ENCODE data around the gene TIMELESS. TPM values are rescaled to one million over a fixed set of nuclear protein-coding genes. Genes with fewer than 3 reads are reported as not detected.
A peak's percentile ranks its signal among the peaks of the same experiment; 100 is the strongest.

TIMELESS gene
- total and polyA plus RNA-seq, 2 experiments from 2014 or later: 4.5 to 6.8 TPM

DNA sequence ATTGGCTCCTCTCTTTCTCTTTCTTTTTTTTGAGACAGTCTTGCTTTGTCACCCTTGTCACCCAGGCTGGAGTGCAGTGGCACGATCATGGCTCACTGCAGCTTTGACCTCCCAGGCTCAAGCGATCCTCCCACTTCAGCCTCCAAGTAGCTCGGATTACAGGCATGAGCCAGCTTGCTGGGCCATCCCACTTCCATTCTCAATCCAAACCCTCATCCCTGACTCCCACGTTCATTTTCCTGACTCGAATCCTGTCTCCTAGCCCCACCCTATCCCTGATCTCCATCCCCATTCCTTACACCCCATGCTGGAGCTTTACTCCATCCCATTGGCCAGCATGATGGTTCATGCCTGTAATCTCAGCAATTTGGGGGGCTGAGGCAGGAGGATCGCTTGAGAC is 26.9 kb upstream of the TIMELESS start:
- whole genome bisulfite sequencing, 2 experiments (ENCODE audit: low coverage in 1 of 2, low lambda C conversion rate in 2 of 2, missing lambda C conversion rate in 2 of 2): 56 to 62% methylated on average over 6 of the region's 6 CpGs
- no peak overlapping the region for H3K9ac ChIP-seq
- no peaks in the 10 kb centered on the region for H3K27me3 ChIP-seq (replicated peaks; ENCODE audit: insufficient read depth)
- in situ Hi-C loops (cut with MboI): no loop called here
- H3K9me2 ChIP-seq (ENCODE audit: insufficient read depth): no peaks in the 10 kb centered on the region
- H4K20me1 ChIP-seq (ENCODE audit: insufficient read depth): no peaks in the 10 kb centered on the region
- H3K4me1 ChIP-seq (ENCODE audit: insufficient read depth): no peaks in the 10 kb centered on the region
- TF ChIP-seq EZH2phosphoT487 (IDR thresholded peaks at IDR 0.05; ENCODE audit: insufficient read depth, low read depth) (no peak), EZH2 (IDR thresholded peaks at IDR 0.05; ENCODE audit: insufficient read depth, poor library complexity, severe bottlenecking) (no peak)
- DNase-seq: no peak
- no peaks in the 10 kb centered on the region for H3K9me3 ChIP-seq (ENCODE audit: low read depth)
- no peaks in the 10 kb centered on the region for H3F3A ChIP-seq (ENCODE audit: insufficient read depth)
- no peak overlapping the region for H2AFZ ChIP-seq
- H3K27ac ChIP-seq: no peak overlapping the region
- H3K4me2 ChIP-seq (ENCODE audit: unreplicated experiment): no peak overlapping the region
- no peaks in the 10 kb centered on the region for H3K36me3 ChIP-seq (ENCODE audit: low read depth)
- H3K79me2 ChIP-seq (ENCODE audit: insufficient read depth): peaks cover 3% of the 10 kb centered on the region; the same call in 1 of the 2 replicates
- H3K4me3 ChIP-seq: no peak overlapping the region

DNA sequence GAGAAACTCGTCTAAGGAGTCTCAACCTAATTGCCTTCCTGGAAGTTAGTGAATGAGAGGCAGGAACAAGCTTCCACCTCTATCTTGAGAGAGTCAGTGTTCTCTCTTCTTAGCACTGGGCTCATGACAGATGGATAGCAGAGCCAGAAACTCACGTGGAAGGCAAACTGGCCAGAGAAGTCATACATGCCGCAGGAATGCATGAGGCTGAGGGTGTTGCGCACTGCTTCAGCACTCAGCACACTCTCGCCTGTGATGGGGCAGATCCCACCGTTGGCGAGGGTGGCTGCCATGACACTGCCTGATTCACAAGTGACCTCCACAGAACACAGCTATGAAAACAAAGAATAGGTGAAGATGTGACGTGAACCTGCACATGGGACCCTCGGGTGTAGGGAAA is 25.2 kb upstream of the TIMELESS start:
- in situ Hi-C loops (cut with MboI): no loop called here

DNA sequence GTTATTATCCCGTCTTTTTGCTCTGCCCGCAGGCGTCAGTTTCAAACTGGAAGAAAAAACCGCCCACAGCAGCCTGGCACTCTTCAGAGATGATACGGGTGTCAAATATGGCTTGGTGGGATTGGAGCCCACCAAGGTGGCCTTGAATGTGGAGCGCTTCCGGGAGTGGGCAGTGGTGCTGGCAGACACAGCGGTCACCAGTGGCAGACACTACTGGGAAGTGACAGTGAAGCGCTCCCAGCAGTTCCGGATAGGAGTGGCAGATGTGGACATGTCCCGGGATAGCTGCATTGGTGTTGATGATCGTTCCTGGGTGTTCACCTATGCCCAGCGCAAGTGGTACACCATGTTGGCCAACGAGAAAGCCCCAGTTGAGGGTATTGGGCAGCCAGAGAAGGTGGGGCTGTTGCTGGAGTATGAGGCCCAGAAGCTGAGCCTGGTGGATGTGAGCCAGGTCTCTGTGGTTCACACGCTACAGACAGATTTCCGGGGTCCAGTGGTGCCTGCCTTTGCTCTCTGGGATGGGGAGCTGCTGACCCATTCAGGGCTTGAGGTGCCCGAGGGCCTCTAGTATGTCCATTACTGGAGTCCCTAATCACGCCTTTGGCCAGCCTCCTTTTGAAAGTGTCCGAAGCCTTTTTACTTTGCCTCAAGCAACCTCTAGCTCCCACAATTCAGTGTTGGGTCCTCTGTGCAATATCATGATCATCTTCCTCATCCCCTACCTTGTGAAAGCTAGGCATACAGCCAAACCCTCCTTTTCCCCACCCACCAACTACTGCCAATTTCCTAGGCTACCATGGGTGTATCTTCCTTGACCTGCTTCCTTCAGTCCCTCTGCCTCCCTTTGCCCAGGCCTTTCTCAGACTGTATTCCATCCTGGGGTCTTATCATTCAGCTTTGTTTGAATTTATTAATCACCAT is 20.0 kb upstream of the TIMELESS start:
- peak overlapping the region; percentile 98 for H3K27ac ChIP-seq
- DNase-seq: peak; percentile 35
- H3K36me3 ChIP-seq (ENCODE audit: low read depth): no peaks in the 10 kb centered on the region
- no peaks in the 10 kb centered on the region for H3K9me3 ChIP-seq (ENCODE audit: low read depth)
- no peaks in the 10 kb centered on the region for H3F3A ChIP-seq (ENCODE audit: insufficient read depth)
- in situ Hi-C loops (cut with MboI): no loop called here
- TF ChIP-seq EZH2phosphoT487 (IDR thresholded peaks at IDR 0.05; ENCODE audit: insufficient read depth, low read depth): no peak
- no peaks in the 10 kb centered on the region for H3K27me3 ChIP-seq (replicated peaks; ENCODE audit: insufficient read depth)
- H4K20me1 ChIP-seq (ENCODE audit: insufficient read depth): no peaks in the 10 kb centered on the region
- peak overlapping the region; percentile 89 for H3K4me2 ChIP-seq (ENCODE audit: unreplicated experiment)
- H3K9me2 ChIP-seq (ENCODE audit: insufficient read depth): no peaks in the 10 kb centered on the region
- H3K4me3 ChIP-seq: peak overlapping the region; percentile 98
- peak overlapping the region; percentile 98 for H3K9ac ChIP-seq
- H3K79me2 ChIP-seq (ENCODE audit: insufficient read depth): peaks cover 31% of the 10 kb centered on the region
- H2AFZ ChIP-seq: peak overlapping the region; percentile 99
- WGBS, 2 experiments (ENCODE audit: low coverage in 1 of 2, low lambda C conversion rate in 2 of 2, missing lambda C conversion rate in 2 of 2): 32 to 34% methylated on average over 19 of the region's 19 CpGs
- no peaks in the 10 kb centered on the region for H3K4me1 ChIP-seq (ENCODE audit: insufficient read depth)

More for the DNA sequence above, 25.2 kb upstream of the TIMELESS start:
- Histone ChIP-seq H3K9ac (no peak overlapping the region), H3K9me3 (ENCODE audit: low read depth) (no peaks in the 10 kb centered on the region), H3K27me3 (replicated peaks; ENCODE audit: insufficient read depth) (no peaks in the 10 kb centered on the region), H3K79me2 (ENCODE audit: insufficient read depth) (peaks cover 21% of the 10 kb centered on the region), H2AFZ (no peak overlapping the region), H3K4me1 (ENCODE audit: insufficient read depth) (no peaks in the 10 kb centered on the region), H3K36me3 (ENCODE audit: low read depth) (no peaks in the 10 kb centered on the region), H4K20me1 (ENCODE audit: insufficient read depth) (no peaks in the 10 kb centered on the region), H3K9me2 (ENCODE audit: insufficient read depth) (no peaks in the 10 kb centered on the region), H3K4me3 (no peak overlapping the region), H3K4me2 (ENCODE audit: unreplicated experiment) (no peak overlapping the region), H3F3A (ENCODE audit: insufficient read depth) (no peaks in the 10 kb centered on the region), H3K27ac (no peak overlapping the region)
- TF ChIP-seq EZH2 (IDR thresholded peaks at IDR 0.05; ENCODE audit: insufficient read depth, poor library complexity, severe bottlenecking) (no peak), EZH2phosphoT487 (IDR thresholded peaks at IDR 0.05; ENCODE audit: insufficient read depth, low read depth) (no peak)
- WGBS, 2 experiments (ENCODE audit: low coverage in 1 of 2, low lambda C conversion rate in 2 of 2, missing lambda C conversion rate in 2 of 2): 79 to 82% methylated on average over 9 of the region's 9 CpGs
- DNase-seq: no peak

DNA sequence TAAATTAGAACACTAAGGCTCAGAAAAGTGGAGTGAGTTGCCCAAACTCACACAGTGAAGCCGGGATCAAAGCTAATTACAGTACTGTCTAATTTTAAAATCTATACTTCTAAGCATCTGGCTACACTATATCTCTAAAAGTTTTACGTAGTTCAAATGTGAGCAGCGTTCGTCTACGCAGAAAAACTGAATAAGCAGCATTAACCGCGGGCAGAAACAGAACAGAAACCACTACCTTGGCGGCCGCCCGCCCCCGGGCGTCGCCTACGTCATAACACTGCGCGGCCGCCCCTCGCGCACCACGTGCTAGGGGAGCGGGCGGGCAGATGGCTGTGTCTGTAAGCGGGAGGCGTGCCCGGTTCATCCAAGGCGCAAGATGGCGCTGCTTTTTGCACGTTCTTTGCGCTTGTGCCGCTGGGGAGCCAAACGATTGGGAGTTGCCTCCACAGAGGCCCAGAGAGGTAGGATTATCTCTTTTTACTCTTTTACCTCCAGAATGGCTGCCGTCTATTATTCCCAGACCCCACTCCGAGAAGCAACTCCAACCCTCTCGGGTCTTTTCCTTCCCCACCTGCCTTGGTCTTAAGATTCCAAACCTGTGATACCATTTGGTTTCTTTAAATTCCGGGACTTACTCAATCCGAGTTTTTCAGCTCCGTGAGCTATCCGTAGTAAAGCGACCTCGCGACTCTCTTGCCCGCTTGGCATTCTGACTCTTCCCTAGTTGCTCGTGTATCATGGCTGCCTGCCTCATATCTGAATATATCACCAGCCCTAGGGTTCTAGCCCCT is 19.2 kb upstream of the TIMELESS start, which contains the start of gene SPRYD4:
TSS of gene SPRYD4 (plus strand) at position 363 of the 791 bp plus-strand sequence. CDS start at position 377, 14 bp downstream.
- peaks cover 31% of the 10 kb centered on the region for H3K79me2 ChIP-seq (ENCODE audit: insufficient read depth)
- WGBS, 2 experiments (ENCODE audit: low coverage in 1 of 2, low lambda C conversion rate in 2 of 2, missing lambda C conversion rate in 2 of 2): 0 to 2% methylated on average over 43 of the region's 43 CpGs

More for the DNA sequence above, 19.2 kb upstream of the TIMELESS start, which contains the start of gene SPRYD4:
- H3F3A ChIP-seq (ENCODE audit: insufficient read depth): no peaks in the 10 kb centered on the region
- H3K4me3 ChIP-seq: peak within 1 kb of the TSS; percentile 98
- H3K27ac ChIP-seq: peak within 1 kb of the TSS; percentile 98
- peak; percentile 98 for DNase-seq
- TF ChIP-seq EZH2phosphoT487 (IDR thresholded peaks at IDR 0.05; ENCODE audit: insufficient read depth, low read depth) (no peak), EZH2 (IDR thresholded peaks at IDR 0.05; ENCODE audit: insufficient read depth, poor library complexity, severe bottlenecking) (no peak)
- in situ Hi-C loops (cut with MboI): no loop called here
- no peaks in the 10 kb centered on the region for H3K27me3 ChIP-seq (replicated peaks; ENCODE audit: insufficient read depth)
- H4K20me1 ChIP-seq (ENCODE audit: insufficient read depth): no peaks in the 10 kb centered on the region
- H3K4me2 ChIP-seq (ENCODE audit: unreplicated experiment): peak within 1 kb of the TSS; percentile 89
- H3K4me1 ChIP-seq (ENCODE audit: insufficient read depth): no peaks in the 10 kb centered on the region
- H3K9me2 ChIP-seq (ENCODE audit: insufficient read depth): no peaks in the 10 kb centered on the region
- H2AFZ ChIP-seq: peak within 1 kb of the TSS; percentile 99
- H3K9ac ChIP-seq: peak within 1 kb of the TSS; percentile 98
- no peaks in the 10 kb centered on the region for H3K9me3 ChIP-seq (ENCODE audit: low read depth)
- H3K36me3 ChIP-seq (ENCODE audit: low read depth): no peaks in the 10 kb centered on the region
